Measurements from ENCODE around the gene GNGT1.
A peak's percentile ranks its signal among the peaks of the same experiment; 100 is the strongest.

Gene GNGT1

GRCh38 chr7:93906267-93906666, at the start of gene GNGT1:
GNGT1 (plus strand) TSS chr7:93906567; CDS start chr7:93906747, 180 bp downstream.
- DNase-seq (ENCODE audit: low spot score) = no peak

- DNase-seq (ENCODE audit: low spot score) = no peak
These were observed 47.5 kb upstream of the GNGT1 start for GRCh38 chr7:93858857-93859256.

GRCh38 chr7:93860261-93860660, 46.1 kb upstream of the GNGT1 start:
- DNase-seq (ENCODE audit: low spot score) = no peak

GRCh38 chr7:93861325-93861949, 44.9 kb upstream of the GNGT1 start:
- peak; percentile 30 for DNase-seq (ENCODE audit: low spot score)

GRCh38 chr7:93862651-93863050, 43.7 kb upstream of the GNGT1 start:
- no peak for DNase-seq (ENCODE audit: low spot score)

GRCh38 chr7:93866886-93867285, 39.5 kb upstream of the GNGT1 start:
- no peak for DNase-seq (ENCODE audit: low spot score)

GRCh38 chr7:93873998-93874574, 32.3 kb upstream of the GNGT1 start:
- no peak for DNase-seq (ENCODE audit: low spot score)

- DNase-seq (ENCODE audit: low spot score) = no peak
These were observed 28.6 kb upstream of the GNGT1 start for GRCh38 chr7:93877742-93878141.

GRCh38 chr7:93879356-93879755, 27.0 kb upstream of the GNGT1 start:
- no peak for DNase-seq (ENCODE audit: low spot score)

GRCh38 chr7:93882468-93882867, 23.9 kb upstream of the GNGT1 start:
- no peak for DNase-seq (ENCODE audit: low spot score)

- DNase-seq (ENCODE audit: low spot score) = peak; percentile 27
These were observed 23.1 kb upstream of the GNGT1 start for GRCh38 chr7:93883078-93883916.

- DNase-seq (ENCODE audit: low spot score) = no peak
These were observed 22.4 kb upstream of the GNGT1 start for GRCh38 chr7:93883917-93884345.

GRCh38 chr7:93884541-93884940, 21.8 kb upstream of the GNGT1 start:
- DNase-seq (ENCODE audit: low spot score) = no peak

GRCh38 chr7:93889261-93889660, 17.1 kb upstream of the GNGT1 start:
- DNase-seq (ENCODE audit: low spot score) = no peak

GRCh38 chr7:93890041-93890463, 16.3 kb upstream of the GNGT1 start:
- no peak for DNase-seq (ENCODE audit: low spot score)

- no peak for DNase-seq (ENCODE audit: low spot score)
These were observed 15.8 kb upstream of the GNGT1 start, which contains the start of gene TFPI2 for GRCh38 chr7:93890464-93891068. TFPI2 (minus strand) TSS chr7:93890753; CDS start chr7:93890678, 75 bp downstream.

GRCh38 chr7:93894426-93894825, 11.9 kb upstream of the GNGT1 start:
- no peak for DNase-seq (ENCODE audit: low spot score)

GRCh38 chr7:93894966-93895640, 11.3 kb upstream of the GNGT1 start:
- DNase-seq (ENCODE audit: low spot score) = no peak

GRCh38 chr7:93895859-93896600, 10.3 kb upstream of the GNGT1 start:
- DNase-seq (ENCODE audit: low spot score) = no peak

- no peak for DNase-seq (ENCODE audit: low spot score)
These were observed 8.7 kb upstream of the GNGT1 start for GRCh38 chr7:93897680-93898079.

- DNase-seq (ENCODE audit: low spot score) = peak; percentile 53
These were observed 3.5 kb upstream of the GNGT1 start for GRCh38 chr7:93902777-93903423.

Data from NAMALWA (cell line).